T follicular helper cell (primary cell): Measurements from ENCODE around the gene STRA8.

ENCODE experiments used
- DNase-seq: peaks from one replicate; pipeline ENCODE4 v3.0.0-alpha.2; 2020; ENCODE audit warnings: low read depth

STRA8 gene

DNA sequence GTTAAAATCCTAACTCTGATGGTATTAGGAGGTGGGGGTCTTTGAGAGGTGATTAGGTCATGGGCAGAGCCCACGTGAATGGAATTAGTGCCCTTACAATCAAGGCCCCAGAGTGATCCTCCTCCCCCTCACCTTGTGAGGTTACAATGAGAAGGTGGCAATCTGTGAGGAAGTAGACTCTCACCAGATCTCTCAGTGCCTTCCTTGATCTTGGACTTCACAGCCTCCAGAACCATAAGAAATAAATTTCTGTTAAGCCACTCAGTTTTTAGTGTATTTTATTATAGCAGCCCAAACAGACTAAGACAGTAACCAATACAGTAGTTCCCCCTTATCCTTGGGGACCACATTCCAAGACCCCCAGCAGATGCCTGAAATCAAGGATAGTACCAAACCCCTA, 32.0 kb downstream of the STRA8 start:
- DNase-seq, result no peak

DNA sequence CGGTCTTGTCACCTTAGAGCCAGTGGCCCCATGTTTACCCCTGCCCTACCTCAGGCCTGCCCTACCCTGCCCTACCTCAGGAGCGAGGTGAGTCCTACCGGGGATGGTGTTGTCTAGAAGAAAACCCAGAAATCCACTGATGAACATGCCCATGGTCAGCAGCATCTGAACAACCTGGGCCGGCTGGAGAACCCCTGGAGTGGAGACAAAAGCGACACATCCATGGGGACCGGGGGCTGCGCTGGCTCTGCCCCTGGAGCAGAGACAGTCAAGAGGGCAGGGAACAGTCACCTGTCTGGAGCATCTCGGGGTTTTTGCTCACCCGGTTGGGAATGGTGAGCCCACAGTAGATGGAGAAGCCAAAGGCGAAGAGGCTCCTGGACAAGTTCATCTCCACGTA, 36.3 kb downstream of the STRA8 start:
- no peak for DNase-seq

DNA sequence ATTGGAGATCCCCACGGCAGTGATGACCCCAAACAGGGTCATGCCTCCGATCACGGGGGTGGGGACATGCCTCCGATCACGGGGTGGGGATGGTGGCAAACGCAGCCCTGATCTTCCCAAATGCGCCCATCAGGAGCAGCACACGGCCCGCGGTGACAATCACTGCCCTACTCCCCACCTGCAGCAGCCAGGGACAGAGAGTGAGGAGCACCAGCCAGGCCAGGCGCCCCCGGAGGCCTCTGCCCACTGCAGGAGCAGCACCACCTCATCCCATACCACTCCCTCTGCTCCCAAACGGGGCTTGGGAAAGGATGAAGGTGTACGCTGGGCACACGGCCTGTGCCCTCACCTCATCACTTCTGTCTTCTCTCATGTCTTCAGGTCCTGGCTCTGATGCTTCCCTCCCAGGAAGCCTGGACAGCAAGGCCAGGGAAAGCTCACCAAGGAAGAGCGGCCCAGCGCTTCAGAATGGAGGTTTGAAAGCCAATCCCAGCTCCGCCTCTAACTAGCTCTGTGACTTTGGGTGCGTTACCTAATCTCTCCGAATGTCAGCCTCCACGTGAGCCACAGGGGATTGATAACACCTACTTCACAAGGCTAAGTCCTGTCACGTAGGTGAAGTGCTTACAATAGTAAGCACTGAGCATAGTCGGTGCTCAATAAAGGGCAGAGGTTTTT, 37.1 kb downstream of the STRA8 start:
- DNase-seq, result no peak

DNA sequence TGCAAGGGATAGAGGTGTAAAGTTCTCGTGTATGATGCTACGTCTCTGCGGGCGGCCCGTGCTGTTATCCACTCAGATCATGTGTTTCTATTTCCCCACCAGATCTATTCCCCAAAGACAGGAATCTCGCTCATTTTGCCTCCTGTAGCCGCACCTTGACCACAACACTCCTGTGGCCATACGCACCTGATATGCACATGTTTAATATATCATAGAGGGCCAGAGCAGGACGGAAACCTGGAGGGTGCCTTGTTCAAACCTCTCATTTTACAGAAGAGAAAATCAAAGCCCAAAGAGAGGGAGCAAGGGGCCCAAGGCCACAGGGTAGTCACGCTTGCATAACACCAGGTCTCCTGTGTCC, 37.6 kb downstream of the STRA8 start:
- no peak for DNase-seq

DNA sequence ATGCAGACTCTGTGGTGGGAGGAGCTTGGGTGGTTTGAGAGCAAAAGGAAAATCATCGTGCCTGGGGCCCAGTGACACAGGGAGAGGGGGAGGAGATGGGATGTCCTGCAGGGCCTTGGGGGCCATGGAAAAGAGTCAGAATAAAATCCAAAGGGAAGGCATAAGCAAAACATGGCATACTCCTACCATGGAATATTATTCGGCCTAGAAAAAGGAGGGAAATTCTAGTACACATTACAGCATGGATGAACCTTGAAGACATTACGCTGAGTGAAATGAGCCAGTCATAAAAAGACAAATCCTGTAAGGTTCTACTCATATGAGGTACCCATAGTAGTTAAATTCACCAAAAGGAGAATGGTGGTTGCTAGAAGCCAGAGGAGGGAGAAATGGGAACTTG, 38.7 kb downstream of the STRA8 start:
- no peak for DNase-seq

DNA sequence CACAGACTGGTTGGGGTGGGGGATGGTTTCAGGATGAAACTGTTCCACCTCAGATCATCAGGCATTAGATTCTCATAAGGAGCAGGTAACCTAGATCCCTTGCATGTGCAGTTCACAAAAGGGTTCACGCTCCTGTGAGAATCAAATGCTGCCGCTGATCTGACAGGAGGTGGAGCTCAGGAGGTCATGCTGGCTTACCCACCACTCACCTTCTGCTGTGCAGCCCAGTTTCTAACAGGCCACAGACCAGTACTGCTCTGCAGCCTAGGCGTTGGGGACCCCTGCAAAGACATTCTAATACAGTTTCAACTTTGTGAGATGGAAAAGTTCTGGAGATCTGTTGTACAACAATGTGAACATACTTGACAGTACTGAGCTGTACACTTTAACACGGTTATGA, 39.9 kb downstream of the STRA8 start:
- no peak for DNase-seq

DNA sequence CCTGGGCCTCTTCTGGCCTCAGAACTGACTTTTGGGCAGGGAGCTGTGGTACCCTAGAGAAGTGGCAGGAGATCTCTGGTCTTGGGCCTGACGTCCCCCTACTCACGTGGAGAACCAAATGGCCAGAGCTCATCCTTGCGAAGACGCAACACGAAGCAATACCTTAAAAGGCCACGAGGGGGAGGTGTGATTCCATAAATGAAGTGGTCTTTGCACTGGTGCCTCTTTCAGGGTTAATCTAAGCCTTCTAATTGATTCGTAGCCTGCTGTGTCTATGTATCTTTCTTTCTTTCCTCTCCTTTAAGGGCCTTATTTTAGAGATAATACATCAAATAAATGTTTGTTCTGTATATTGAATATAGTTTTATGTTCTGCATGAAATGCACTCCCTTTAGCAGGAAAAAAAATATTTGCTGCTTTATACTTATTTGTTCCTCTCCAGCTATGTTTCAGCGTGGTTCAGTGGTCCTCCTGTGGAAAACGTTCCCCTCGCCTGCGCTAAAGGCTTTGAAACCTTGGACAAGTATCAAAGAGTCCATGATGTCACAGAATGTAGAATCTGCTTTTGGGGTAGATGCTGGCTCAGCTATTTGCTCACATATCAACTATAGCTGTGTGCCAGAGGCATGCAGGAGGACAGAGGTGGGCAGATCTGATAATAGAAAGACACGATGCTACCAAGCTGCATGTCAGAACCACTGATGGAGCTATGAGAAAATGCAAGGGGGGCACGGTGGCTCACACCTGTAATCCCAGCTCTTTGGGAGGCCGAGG, 41.0 kb downstream of the STRA8 start:
- peak; percentile 44 for DNase-seq

DNA sequence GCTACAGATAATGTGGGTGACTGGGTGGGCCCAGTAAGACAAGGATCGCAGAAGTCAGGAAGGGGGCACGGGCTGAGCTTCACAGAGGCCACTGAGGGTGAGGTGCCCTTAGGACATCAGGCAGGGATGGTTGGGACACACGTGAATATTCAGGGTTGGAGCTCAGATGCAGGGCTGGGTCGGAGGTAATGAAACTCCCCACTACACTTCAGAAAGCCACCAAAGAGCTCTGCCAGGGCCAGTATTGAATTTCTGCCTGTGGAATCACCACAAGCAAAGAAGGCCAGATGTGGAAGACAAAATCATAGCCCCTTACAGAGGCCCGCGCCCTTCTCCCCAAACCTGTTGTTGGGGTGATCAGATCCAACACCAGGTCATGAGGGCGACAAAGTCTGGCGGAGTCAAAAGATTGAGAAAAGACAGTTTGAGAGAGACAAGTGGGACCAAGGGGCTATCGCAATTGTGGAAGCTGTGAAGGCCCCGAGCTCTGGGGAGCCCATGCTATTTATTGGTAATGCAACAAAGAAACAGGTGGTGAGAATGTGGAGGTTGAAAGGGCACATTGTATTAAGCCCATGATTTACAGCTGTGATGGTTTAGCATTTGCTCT, 42.4 kb downstream of the STRA8 start:
- DNase-seq, result no peak

DNA sequence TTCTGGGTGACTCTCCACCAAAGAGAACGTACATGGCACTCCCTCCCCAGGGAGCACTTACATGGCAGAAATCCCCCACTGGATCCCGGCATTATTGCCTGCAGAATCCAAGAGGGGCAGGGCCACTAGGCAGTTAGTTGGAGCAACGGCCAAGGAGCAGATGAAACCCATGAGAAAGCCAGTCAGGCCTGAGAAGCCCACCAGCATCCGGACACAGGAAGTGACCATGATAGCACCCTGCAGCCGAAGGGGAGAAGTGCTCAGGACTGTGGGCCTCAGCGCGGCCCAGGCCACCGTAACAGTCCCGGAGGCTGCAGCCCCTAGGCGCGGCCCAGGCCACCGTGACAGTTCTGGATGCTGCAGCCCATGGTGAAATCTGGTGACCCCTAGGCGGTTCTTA, 43.5 kb downstream of the STRA8 start:
- no peak for DNase-seq

DNA sequence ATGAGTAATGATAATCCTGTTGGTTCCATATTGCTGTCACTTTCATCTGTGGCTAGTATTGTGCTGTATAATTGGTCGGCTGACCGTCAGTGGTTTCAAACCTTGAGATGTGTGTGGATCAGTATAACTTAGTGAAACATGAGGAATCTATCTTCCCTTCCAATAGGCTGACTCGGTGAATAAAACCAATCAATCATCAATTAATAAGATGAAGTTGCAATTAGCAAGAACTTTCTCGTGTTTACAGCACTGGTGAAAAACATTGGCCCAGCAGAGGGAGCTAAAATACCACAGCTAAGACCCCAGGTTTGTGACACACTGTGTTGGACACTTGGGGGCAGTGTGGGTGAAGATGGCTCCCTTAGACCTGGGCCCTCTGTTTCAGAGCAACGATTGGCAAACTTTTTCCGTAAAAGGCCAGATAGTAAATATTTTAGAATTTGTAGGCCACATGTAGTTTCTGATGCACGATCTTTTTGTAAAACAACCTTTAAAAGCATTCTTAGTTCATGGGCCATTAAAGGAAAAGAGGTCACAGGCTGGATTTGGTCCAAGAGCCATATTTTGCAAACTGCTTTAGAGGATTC, 47.8 kb downstream of the STRA8 start:
- peak; percentile 66 for DNase-seq

DNA sequence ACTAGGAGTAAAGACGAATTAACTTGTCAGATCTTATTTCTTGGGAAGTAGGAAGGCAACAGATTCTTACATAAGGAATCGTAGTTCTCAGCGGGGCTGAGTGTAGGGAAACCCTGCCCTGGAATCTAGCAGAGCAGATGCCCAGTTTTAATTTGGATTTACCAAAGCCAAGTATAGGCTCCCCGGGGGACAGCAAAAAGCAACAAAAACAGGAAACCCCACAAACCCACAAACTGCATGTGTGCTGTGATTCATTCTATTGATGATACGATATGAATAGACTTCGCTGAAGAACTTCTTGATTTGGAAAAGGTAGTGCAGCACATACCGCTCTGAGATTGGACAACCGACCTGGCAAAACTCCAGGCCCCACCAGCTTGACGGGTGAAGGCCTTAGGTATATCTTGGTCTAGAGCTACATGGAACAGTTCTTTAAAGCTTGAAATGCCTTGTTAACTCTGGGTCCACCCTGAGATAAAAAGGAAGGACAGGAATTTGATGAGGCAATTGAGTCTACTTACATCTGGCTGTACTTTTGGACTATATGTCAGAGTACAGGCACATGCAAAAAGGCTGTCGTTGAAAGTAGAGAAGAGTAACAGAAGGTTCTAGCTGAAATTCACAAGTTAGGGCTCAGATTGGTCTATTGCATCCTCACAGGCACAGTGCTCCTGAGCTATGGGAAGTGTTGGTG, 49.1 kb downstream of the STRA8 start:
- DNase-seq, result no peak

DNA sequence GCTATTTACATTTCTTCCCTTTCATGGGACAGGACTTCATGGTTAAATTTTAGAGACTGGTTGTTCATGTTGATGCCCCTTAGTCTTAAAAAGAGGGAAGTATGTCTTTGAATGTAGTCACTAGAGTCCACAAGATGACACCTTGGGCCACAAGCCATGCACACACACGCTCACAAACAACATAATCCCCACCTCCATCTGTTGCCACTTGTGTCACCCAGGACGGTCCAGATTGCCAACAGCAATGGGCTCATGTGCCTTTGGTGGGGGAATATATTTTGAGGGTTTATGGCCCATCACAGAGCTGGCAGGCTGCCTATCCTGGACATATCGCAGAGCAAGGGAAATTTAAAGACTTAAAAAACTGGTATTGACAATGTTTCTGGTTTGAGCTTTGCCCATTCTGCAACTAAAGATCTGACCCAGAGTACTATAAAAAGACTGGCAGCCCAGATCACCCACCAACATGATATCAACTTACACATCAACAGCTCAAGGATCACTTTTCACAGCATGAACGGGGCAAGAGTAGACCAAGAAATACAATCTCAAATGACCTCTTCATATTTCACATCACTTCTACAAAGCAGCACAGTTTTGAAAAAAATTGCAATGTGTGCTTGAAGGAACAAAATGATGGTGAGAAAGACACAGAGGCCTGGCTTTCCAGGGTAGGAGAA, 50.5 kb downstream of the STRA8 start:
- DNase-seq, result no peak

DNA sequence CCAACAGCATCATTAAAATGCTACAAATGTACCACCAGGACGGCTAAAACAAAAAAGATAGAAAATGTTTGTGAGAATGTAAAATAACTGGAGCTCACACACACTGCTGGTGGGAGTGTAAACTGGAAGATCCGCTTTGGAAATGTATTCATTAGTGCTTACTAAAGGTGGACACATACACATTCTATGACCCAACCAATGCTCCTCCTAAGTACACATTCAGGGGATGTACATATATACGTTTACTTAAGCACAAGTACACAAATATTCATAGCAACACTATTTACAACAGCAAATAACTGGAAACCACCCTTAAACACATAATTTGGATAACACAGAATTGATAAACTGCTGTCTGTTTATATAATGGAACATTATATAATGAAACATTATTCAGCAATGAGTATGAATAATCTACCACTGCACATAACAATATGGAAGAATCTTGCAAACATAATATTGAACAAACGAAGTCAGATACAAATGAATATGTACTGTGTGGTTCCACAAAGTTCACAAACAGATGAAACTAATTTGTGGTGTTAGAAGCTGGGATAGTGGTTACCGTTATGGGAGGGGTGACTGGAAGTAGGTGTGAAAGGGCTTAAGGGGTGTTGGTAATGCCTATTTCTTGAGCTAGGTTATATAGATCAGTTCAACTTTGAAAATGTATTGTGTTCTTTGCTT, 52.1 kb downstream of the STRA8 start:
- DNase-seq, result no peak

DNA sequence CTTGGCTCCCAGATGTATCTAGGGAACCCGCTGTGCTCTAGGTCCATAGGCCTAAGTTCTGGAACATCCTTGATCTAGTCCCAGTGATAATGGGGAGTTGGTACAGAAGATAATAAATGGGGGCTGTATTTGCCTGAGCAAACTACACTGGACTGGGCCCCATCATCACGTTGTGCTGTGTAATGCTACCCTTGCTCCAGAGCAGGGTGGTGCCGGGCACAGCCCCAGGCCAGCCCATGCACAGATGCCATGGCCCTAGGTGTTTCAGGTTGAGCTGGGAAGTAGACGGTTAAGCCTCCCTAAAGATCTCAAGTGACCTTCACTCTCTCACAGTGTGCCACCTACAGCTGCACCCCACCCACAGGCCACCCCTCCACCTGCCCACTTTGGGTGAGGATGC, 53.2 kb downstream of the STRA8 start:
- no peak for DNase-seq

DNA sequence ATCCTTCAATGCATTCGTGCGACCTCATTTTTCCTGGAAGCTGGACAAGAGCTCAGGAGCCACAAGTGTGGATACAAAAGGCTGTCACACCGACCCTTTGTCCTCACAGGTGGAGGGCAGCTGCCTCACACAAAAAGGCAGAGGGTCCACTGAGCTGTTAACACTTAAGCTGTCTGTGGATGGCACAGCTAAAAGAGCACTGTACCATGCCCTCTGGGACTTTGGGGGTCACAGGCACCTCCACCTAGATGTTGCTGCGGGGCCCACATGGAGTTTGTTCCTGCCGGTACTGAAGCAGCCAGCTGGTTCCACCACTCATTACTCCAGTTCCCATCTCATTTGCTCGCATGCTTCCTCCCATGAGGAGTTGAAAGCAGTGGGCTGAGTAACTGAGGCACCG, 57.0 kb downstream of the STRA8 start:
- no peak for DNase-seq

DNA sequence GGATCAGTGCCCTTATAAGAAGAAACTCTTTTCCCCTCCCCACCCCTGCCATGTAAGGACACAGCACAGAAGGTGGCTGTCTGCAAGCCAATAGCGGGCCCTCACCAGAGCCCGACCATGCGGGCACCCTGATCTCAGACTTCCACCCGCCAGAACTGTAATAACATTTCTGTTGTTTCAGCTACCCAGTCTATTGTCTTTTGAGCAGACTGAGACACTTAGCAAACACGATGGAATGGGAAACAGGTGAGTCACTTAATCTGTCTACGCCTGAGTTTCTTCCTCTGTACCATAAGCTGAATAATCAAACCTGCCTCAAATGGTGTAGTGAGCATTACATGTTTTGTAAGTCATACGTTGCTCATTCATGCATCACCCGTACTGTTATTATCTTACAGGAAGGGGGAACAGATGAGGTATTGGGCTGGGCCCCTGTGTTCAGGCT, 58.2 kb downstream of the STRA8 start:
- DNase-seq, result no peak

DNA sequence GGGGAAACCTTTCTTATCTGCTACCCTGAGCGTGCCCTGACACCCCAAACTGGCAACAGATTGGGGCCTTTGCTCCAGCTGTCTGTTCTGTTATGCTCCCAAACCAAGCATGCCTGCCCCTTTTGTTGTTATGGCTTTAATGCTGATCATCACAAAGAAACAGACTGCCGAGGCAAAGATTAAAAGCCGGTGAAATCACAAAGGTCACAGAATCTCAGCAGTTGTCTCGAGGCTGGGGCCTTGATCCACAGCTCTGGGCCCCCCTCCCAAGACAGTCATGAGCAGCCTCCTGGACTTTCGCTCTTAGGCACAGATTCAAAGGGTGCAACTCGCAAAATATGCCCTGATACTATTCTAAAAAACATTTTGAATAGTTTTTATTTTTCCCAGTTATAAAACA, 65.6 kb downstream of the STRA8 start:
- no peak for DNase-seq

DNA sequence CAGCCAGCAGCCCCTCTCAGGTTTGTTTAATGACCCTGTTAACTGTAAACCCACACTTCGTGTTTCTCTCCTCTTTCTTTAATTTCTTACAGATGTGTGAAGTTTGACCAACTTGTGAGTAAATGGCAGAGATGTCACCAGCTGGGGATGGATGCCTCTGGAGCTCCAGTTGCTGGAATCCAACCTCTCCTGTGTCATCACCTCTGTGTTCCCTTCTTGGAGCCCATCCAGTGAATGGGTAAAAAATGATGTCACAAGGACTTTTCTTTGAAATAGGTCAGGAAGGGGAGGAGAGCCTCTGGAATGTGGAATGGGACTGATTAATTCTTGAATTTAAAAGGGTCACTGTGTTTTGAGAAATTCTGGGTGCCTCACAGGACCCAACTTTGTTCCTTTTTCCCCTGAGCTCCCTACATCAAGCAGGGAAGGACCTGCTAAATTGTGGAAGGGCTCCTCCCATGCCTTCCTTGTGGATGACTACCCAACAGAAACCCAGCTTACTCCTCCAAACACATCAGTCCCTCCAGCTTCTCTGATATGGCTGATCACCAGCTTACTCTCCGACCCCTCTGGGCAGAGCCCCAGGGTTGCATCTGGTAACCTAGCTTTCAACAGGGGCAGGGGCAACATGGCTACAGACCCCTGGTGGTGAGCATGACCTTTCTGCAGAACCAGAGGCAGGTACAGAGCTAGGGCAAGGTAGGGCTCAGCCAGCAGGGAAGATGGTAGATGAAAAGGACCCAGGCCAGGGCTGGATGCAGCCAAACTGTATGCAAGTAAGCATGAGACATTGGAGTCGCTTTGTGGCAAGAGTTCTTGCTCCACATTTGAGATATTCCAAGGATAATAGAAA, 67.5 kb downstream of the STRA8 start:
- DNase-seq, result no peak
